GM21367 (cell line): ENCODE results near the gene ARHGEF33.
"Not testable (repeated sequence)": the region's sequence is repeated elsewhere in the genome, so short reads cannot be mapped to it uniquely, and the experiment has no call there.

Experiments used
- ATAC-seq: cut with Tn5 transposase; IDR thresholded peaks from one replicate; pipeline ENCODE4 v1.9.1; 2021; ENCODE audit not compliant: unreplicated experiment

The ARHGEF33 gene

GRCh38 chr2:38907743-38908562, 18.3 kb downstream of the ARHGEF33 start:
- ATAC-seq, result peak; percentile 88

- ATAC-seq, result no peak
These were observed 20.2 kb downstream of the ARHGEF33 start for GRCh38 chr2:38909872-38910271.

GRCh38 chr2:38911191-38911590, 21.5 kb downstream of the ARHGEF33 start:
- ATAC-seq, result no peak

GRCh38 chr2:38912619-38913018, 22.9 kb downstream of the ARHGEF33 start:
- ATAC-seq, result no peak

GRCh38 chr2:38922389-38922788, 32.7 kb downstream of the ARHGEF33 start:
- no peak for ATAC-seq

GRCh38 chr2:38922902-38923301, 33.2 kb downstream of the ARHGEF33 start:
- ATAC-seq, result no peak

GRCh38 chr2:38925982-38926381, 36.3 kb downstream of the ARHGEF33 start:
- ATAC-seq, result no peak

GRCh38 chr2:38930600-38930999, 40.9 kb downstream of the ARHGEF33 start:
- ATAC-seq, result no peak

GRCh38 chr2:38932586-38932985, 42.9 kb downstream of the ARHGEF33 start:
- no peak for ATAC-seq

- ATAC-seq, result no peak
These were observed 44.0 kb downstream of the ARHGEF33 start for GRCh38 chr2:38933653-38934052.

- no peak for ATAC-seq
These were observed 45.1 kb downstream of the ARHGEF33 start for GRCh38 chr2:38934742-38935141.

GRCh38 chr2:38935568-38936172, 46.0 kb downstream of the ARHGEF33 start:
- ATAC-seq, result no peak

GRCh38 chr2:38936516-38936915, 46.8 kb downstream of the ARHGEF33 start:
- ATAC-seq, result not testable (repeated sequence)

GRCh38 chr2:38937548-38937947, 47.9 kb downstream of the ARHGEF33 start:
- no peak for ATAC-seq

GRCh38 chr2:38940746-38941145, 51.1 kb downstream of the ARHGEF33 start:
- no peak for ATAC-seq

- no peak for ATAC-seq
These were observed 54.1 kb downstream of the ARHGEF33 start for GRCh38 chr2:38943784-38944183.

GRCh38 chr2:38945372-38945771, 55.7 kb downstream of the ARHGEF33 start:
- no peak for ATAC-seq

- ATAC-seq, result no peak
These were observed 56.2 kb downstream of the ARHGEF33 start for GRCh38 chr2:38945911-38946310.

GRCh38 chr2:38947241-38948239, 57.9 kb downstream of the ARHGEF33 start:
- peak; percentile 57 for ATAC-seq

- ATAC-seq, result no peak
These were observed 58.8 kb downstream of the ARHGEF33 start for GRCh38 chr2:38948387-38948882.

- ATAC-seq, result no peak
These were observed 59.3 kb downstream of the ARHGEF33 start for GRCh38 chr2:38948995-38949394.
